ENCODE data around the gene DVL3.
"Not testable (repeated sequence)": the region's sequence is repeated elsewhere in the genome, so short reads cannot be mapped to it uniquely, and the experiment has no call there.

DVL3 gene

GRCh38 chr3:184155644-184156521, 706 bp downstream of the DVL3 start:
- DNase-seq (ENCODE audit: low read depth in 3 of 3), result peak in 1 of 3 donors; percentile 38

GRCh38 chr3:184156522-184156955, 1.4 kb downstream of the DVL3 start:
- no peak for DNase-seq (ENCODE audit: low read depth in 3 of 3)

DNA sequence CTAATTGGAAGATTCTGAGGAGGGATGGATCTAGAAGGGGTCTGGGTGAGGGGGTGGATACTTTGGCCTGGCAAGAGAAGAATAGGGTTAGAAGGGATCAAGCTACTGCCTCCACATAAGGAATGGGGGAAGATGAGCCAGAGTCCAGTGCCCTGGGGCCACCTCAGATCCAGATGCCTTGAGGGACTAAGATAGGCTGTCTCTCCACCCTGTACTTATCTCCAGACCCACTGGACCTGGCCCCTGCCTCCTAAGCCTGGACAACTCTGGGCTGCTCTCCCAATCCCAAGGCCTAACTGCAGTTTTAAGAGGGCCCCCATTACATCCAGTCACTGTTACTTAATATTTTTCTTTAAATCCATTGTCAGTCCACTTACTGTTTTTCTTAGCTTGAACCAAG, 2.0 kb downstream of the DVL3 start:
- no peak for DNase-seq (ENCODE audit: low read depth in 3 of 3)

DNA sequence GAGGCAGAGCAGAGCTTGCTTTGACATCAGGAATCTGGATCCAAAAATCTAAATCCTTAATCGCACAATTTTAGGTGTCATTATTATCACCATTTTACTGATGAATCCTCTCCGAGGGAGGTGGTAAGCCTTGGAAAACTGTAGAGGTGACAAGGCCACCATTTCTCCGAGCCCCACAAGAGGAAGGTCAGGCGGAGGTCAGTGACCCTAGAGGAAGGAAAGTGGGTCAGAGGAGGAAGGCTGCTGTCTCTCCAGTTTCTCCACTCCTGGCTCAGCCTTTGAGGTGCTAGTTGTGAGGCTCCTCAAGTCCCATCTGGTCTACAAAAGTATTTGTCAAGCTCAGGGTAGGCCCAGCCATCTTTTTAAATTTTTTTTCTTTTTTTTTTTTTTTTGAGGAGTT, 3.2 kb downstream of the DVL3 start:
- DNase-seq (ENCODE audit: low read depth in 3 of 3), result no peak

DNA sequence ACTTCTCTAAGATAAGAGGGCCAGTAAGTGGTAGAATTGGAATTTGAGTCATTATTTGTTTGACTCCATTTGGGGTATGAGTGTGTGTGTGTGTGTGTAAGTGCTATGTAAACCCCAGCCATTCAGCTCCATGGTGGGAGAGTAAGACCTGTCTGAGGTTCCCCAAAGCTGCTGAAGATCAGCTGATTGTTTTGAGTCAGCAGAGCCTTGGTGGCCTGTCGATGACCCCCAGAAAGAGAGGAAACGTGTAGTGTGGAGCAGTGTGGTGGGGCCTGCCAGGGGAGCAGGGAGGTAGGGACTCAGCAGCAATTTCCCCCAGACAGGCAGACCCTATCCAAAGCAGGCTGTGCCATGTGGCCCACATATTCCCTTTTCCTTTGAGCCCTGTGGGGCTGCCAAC, 5.3 kb downstream of the DVL3 start:
- DNase-seq (ENCODE audit: low read depth in 3 of 3), result no peak

- not testable (repeated sequence) for DNase-seq (ENCODE audit: low read depth in 3 of 3)
These were observed 7.4 kb downstream of the DVL3 start for GRCh38 chr3:184162571-184163070.

DNA sequence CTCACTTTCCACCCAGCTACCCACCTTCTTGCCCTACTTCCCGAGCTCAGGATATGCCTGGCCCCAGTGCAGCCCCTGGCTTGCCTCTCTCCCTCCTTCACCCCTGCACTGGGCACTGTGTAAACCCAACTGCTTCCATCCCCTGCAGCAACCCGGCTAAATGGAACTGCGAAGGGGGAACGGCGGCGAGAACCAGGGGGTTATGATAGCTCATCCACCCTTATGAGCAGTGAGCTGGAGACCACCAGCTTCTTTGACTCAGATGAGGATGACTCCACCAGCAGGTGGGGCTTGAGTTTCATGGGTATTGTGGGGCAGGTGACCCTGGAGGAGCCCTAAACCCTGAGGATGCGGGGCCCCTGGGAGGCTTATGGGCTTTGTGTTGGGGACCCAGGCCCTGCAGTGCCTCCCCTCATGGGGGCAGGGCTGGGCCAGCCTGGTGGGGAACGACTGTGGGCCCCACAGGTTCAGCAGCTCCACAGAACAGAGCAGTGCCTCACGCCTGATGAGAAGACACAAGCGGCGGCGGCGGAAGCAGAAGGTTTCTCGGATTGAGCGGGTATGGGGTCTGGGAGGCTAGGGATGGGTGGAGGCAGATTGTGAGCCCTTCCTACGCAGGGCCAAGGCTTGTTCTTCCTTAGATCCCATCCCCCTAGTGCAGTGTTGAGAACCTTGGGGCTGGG, 9.6 kb downstream of the DVL3 start:
- no peak for DNase-seq (ENCODE audit: low read depth in 3 of 3)

DNA sequence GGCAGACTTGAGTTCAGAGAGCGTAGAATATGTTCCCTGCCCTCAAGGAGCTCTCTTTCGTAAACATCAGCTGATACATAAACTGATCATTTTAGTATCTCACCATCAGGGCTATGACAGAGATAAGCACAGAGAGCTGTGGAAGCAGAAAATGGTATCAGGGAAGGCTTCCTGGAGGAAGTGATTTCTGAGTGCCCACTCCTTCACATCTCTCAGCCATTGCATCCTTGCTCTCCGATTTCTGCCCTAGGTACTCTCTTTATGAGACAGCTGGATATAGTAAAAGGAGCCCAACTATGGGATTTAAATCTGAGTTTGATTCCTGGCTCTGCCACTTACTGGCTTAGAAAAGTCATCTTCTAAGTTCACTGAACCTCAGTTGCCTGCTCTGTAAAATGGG, 10.4 kb downstream of the DVL3 start:
- no peak for DNase-seq (ENCODE audit: low read depth in 3 of 3)

- no peak for DNase-seq (ENCODE audit: low read depth in 3 of 3)
These were observed 11.5 kb downstream of the DVL3 start for GRCh38 chr3:184166671-184167070.

DNA sequence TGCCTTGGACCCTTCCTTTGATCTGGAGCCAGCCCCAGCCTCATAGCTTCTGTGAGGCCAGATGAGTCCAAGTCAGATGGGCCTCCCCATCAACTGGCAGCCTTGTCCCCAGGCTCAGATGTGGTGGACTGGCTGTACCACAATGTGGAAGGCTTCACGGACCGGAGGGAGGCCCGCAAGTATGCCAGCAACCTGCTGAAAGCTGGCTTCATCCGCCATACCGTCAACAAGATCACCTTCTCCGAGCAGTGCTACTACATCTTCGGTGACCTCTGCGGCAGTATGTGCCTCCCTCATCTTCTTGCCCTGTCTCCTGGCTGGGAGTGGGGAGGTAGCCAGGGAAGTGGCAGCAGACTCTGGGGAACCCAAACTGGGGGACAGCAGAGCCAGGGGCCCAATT, 12.6 kb downstream of the DVL3 start:
- DNase-seq (ENCODE audit: low read depth in 3 of 3), result no peak

DNA sequence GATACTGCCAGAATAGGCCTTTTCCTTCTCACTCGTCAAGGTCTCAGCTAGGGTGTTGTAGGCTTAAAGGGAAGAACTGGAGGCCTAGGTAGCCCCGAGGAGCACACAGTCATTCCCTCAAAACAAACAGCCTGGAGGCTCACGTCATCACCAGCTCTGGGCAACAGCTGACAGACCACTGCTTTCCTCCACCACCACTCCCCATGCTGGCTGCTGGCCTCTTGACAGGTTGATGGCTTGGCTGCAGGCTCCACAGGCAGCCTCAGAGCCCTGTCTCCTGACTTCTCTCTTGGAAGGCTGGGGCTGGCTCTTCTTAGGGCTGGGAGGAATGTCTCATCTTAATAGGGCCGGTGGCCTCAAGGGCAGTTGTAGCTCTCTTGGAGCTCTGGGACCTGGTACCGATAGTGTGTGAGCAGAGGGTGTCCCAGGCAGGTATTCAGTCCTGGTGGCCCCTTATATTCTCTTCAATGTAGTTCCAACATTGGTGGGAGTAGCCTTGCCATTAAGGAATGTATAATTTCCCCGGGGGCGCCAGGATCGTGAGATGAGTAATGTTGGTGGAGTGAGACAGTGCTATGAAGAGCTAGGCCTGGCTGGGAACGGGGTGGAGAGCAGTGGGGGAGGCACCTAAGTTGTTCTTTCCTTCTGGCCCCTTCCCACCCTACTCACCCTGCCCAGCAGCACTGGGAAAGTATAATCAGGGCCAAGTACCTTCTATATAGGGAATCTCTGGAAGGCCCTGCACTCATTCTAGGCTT, 13.4 kb downstream of the DVL3 start:
- no peak for DNase-seq (ENCODE audit: low read depth in 3 of 3)

DNA sequence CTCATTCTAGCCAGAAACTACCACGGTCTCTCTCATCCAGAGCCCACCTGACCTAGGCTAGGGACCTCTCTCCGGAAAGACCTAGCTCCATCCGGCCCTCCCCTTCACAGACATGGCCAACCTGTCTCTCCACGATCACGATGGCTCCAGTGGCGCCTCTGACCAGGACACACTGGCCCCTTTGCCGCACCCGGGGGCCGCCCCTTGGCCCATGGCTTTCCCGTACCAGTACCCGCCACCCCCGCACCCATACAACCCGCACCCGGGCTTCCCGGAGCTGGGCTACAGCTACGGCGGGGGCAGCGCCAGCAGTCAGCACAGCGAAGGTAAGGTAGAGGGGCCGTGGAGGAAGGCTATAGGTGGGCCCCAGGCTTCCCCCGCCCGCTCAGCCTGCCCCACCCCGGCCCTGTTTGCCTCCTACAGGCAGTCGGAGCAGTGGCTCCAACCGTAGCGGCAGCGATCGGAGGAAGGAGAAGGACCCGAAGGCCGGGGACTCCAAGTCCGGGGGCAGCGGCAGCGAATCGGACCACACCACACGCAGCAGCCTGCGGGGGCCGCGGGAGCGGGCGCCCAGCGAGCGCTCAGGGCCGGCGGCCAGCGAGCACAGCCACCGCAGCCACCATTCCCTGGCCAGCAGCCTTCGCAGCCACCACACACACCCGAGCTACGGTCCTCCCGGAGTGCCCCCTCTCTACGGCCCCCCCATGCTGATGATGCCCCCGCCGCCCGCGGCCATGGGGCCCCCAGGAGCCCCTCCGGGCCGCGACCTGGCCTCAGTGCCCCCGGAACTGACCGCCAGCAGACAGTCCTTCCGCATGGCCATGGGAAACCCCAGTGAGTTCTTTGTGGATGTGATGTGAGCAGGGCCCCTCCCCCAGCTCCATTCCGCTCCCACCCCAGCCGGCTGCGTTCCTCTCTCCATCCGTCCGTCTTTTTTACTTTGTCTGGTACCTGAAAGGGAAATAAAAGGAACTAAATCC, 15.0 kb downstream of the DVL3 start:
- DNase-seq (ENCODE audit: low read depth in 3 of 3), result no peak

DNA sequence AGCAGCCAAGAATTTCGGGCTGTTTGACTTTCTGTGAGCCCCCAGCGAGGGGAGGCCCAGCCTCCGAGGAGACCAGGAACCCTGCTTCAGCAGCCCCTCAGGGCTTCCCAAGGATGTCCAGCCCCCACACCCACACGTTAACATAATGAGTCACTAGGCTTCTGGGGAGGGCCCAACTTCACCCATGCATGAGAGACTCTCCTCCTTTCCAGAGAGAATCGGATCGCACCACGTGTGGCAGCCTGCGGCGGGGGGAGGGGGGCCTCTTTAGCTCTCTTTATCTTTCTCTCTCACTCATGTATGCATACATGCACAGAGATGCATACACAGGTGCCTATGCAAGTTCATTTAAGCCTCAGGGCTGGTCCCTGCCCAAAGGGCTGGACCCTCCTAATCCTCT, 16.4 kb downstream of the DVL3 start:
- no peak for DNase-seq (ENCODE audit: low read depth in 3 of 3)

DNA sequence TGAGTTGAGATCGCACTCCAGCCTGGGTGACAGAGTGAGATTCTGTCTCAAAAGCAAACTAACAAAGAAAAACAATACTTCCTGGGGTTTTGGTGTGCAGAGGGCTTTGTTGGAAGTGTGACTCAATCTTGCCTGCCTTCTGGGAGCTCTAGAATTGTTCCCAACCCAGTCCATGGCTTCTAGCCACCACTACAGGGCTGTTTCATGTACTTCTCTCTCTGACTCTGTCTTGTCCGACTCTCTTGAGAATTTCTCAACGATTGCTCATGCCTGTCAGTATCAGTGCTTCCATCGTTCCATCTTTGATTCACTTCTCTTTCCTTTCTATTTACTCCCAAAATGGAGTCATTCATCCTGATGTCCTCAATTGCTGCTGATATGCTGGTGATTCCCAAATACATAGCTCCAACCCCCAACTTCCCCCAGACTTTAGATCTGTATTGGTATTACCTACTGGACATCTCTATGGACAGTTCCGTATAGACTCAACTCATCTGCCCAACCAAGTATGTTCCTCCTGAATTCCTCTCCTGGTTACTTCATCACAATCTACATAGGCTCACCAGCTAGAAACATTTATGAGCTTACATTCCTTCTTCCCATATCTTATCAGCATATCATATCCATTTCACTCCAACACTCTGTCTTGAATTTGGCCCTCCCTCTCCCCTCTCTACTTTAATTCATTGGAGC, 17.6 kb downstream of the DVL3 start:
- DNase-seq (ENCODE audit: low read depth in 3 of 3), result no peak

DNA sequence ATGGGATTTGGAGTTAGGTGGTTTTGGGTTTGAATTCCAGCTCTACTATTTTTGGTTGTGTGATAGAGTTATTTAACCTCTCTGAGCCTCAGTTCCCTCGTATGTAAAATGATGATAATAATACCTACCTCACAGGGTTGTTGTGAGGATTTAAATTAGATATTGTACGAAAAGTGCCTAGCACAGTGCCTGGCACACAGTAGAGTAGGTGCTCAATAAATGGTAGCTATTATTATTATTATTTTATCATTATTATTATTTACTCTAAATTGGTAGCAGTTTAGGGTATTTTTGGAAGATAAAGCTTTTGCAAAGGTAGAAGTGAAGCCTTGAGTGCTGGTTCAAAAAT, 18.2 kb downstream of the DVL3 start:
- DNase-seq (ENCODE audit: low read depth in 3 of 3), result no peak

GRCh38 chr3:184174284-184174645, 19.1 kb downstream of the DVL3 start:
- DNase-seq (ENCODE audit: low read depth in 3 of 3), result no peak

DNA sequence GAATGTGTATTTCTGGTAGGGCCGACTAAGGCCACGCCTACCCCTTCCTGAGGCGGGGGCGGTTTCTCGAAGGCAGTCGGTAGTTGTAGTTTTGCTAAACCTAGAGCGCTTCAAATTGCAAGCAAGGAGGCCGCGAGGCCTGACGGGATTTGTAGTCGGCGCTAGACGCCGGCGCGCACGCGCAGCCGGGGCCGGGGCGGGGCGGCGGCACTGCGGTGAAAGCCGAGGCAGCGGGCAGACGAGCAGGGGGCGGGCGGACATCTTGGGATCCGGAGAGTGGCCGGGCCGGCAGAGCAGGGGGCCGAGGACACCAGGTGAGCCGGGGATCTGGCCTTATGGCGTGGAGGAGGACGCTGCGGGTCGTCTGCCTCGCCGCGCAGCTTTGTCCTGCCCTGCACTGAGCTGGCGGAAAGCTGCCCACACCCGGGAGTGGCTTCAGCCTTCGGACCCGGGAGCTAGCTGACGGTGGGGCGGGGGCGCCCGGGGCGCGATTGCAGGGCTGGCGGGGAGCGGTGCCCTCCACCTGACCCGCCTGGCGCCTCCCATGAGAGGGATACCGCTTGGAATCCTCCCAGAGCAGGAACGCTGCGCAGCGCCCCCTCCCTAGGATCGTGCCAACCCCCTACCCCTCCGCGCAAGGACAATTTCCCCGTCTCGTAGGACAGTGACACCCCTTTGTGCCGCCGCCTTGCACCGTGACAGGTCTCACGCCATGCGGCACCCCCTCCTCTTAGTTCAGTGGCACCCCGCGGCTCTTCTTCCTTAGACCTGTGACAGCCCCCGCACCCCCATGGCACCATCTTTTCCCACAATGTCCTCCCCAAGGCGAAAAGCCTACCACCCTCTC, 19.7 kb downstream of the DVL3 start, which contains the start of gene AP2M1:
Gene AP2M1 (plus strand): TSS at position 210 of the 847 bp plus-strand sequence. CDS start 2,139 bp downstream, outside the sequence.
- DNase-seq (ENCODE audit: low read depth in 3 of 3), result peak; percentile 90 to 98 (median 92)

- no peak for DNase-seq (ENCODE audit: low read depth in 3 of 3)
These were observed 20.3 kb downstream of the DVL3 start for GRCh38 chr3:184175506-184175905.

GRCh38 chr3:184175981-184176376, 20.8 kb downstream of the DVL3 start:
- DNase-seq (ENCODE audit: low read depth in 3 of 3), result no peak

All from stimulated activated CD4-positive, alpha-beta T cell treated with anti-CD3 and anti-CD28 coated beads, TNF-alpha, amount 100 ng/mL, for 48 hours (primary cell).